Mammary epithelial cell (primary cell): ENCODE results near the gene NRAS.

Experiments used
- CTCF ChIP-seq, 2 donors: IDR thresholded peaks in 1 of 2; conservative IDR thresholded peaks in 1 of 2; 2 replicates each; pipeline ENCODE4 v1.5.1; 2011 to 2012; ENCODE audit warnings: inconsistent platforms in 2 of 2, low read length in 2 of 2, mild to moderate bottlenecking in 2 of 2, control low read depth in 1 of 2, low read depth in 1 of 2; ENCODE audit not compliant: insufficient read depth in 1 of 2; ENCODE audit errors: extremely low read depth in 1 of 2
- EZH2 ChIP-seq: IDR thresholded peaks from 2 replicates; pipeline ENCODE4 v1.6.1; 2012; ENCODE audit warnings: low read length, inconsistent platforms, borderline replicate concordance

- no peak for TF ChIP-seq CTCF (conservative IDR thresholded peaks at IDR 0.05 in 1 of 2, IDR thresholded peaks at IDR 0.05 in 1 of 2; ENCODE audit: extremely low read depth in 1 of 2, insufficient read depth in 1 of 2, low read depth in 1 of 2, low read length in 2 of 2)
- no peak for TF ChIP-seq EZH2
These were observed 9.0 kb downstream of the NRAS start for GRCh38 chr1:114707604-114708003.
